Globus pallidus (tissue), 1 donor: ENCODE measurements around the gene NANOS2.
"Not testable (repeated sequence)": the region's sequence is repeated elsewhere in the genome, so short reads cannot be mapped to it uniquely, and the experiment has no call there.

ENCODE experiments used
- DNase-seq: peaks from one replicate; pipeline ENCODE4 v3.0.0-alpha.2; 2015; ENCODE audit warnings: low spot score

NANOS2 gene

GRCh38 chr19:45874620-45874966 is 40.0 kb downstream of the NANOS2 start:
- DNase-seq, result no peak

- DNase-seq, result no peak
These were observed 41.3 kb downstream of the NANOS2 start for GRCh38 chr19:45873219-45873772.

GRCh38 chr19:45872095-45872919 is 42.3 kb downstream of the NANOS2 start:
- no peak for DNase-seq

GRCh38 chr19:45870798-45871197 is 43.8 kb downstream of the NANOS2 start:
- DNase-seq, result no peak

GRCh38 chr19:45867241-45867640 is 47.3 kb downstream of the NANOS2 start:
- DNase-seq, result not testable (repeated sequence)

GRCh38 chr19:45866400-45867176 is 48.0 kb downstream of the NANOS2 start:
- DNase-seq, result no peak

GRCh38 chr19:45865269-45865948 is 49.2 kb downstream of the NANOS2 start:
- DNase-seq, result no peak

GRCh38 chr19:45864629-45865082 is 49.9 kb downstream of the NANOS2 start:
- no peak for DNase-seq

- no peak for DNase-seq
These were observed 50.5 kb downstream of the NANOS2 start, which contains the start of gene FOXA3 for GRCh38 chr19:45863840-45864628. TSS of gene FOXA3 (plus strand) at chr19:45864326. CDS start at chr19:45864457, 131 bp downstream.

GRCh38 chr19:45863335-45863839 is 51.2 kb downstream of the NANOS2 start:
- DNase-seq, result no peak
